GM12892 (cell line): ENCODE results near the gene SORCS3.

Experiments used
- DNase-seq: peaks from one replicate; pipeline ENCODE4 v3.0.0; 2011; ENCODE audit not compliant: insufficient read length
- FAIRE-seq: peaks from 2 replicates; lab custom pipeline; 2011; peaks lifted over from hg19 to GRCh38; lab: Jason Lieb, UNC
- POLR2A ChIP-seq: IDR thresholded peaks from 2 replicates; pipeline ENCODE4 v1.6.1; 2011; ENCODE audit warnings: low read depth, low read length, control low read depth
- POLR2AphosphoS5 ChIP-seq: IDR thresholded peaks from 2 replicates; pipeline ENCODE4 v1.6.1; 2011; ENCODE audit warnings: low read depth, low read length, control low read depth
- TAF1 ChIP-seq: IDR thresholded peaks from 2 replicates; pipeline ENCODE4 v1.6.1; 2011; ENCODE audit warnings: low read depth, mild to moderate bottlenecking, control low read depth, low read length, borderline replicate concordance

Gene SORCS3

DNA sequence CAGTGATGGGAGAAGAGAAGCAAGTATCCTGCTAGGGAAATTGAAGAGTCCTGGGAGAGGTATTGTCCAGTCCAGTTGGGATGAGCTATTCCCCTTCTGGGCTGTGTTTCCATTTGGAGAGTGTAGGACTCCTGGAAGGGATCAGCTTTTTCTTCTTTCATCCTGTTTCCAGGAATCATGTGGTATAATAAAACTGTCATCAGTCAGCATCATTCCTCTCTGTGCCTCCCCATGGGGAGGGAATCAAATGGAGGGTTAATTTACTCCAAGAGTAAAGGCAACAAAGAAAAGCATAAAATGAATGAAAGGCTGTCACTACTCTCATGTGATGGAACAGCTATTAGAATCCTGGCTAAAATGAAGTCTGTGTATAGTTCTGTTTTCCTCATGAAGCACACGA, 429.9 kb downstream of the SORCS3 start:
- DNase-seq: no peak
- TF ChIP-seq POLR2AphosphoS5 (no peak), TAF1 (no peak), POLR2A (no peak)
- no peak for FAIRE-seq

DNA sequence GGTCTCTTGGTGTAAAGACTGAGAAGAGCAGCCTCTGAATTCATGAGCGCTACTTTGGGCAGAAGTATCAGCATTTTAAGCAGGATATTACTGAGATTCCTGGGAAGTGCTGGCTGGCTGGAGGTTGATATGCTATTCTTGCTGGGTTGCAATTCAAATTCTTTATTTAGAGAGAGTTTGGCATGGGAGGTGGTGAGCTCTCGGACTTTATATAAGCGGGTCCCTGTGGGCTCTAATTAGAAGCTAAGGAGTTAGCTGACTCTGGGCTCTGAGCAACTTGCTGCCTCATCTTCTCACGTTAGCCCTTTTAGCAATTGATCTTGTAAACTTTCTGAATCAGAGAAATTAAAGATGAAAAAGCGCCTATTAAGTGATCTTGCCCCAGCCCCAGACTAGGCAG, 430.9 kb downstream of the SORCS3 start:
- FAIRE-seq (no peak), DNase-seq (no peak)
- no peak for TF ChIP-seq TAF1
- TF ChIP-seq POLR2A: no peak
- no peak for TF ChIP-seq POLR2AphosphoS5

DNA sequence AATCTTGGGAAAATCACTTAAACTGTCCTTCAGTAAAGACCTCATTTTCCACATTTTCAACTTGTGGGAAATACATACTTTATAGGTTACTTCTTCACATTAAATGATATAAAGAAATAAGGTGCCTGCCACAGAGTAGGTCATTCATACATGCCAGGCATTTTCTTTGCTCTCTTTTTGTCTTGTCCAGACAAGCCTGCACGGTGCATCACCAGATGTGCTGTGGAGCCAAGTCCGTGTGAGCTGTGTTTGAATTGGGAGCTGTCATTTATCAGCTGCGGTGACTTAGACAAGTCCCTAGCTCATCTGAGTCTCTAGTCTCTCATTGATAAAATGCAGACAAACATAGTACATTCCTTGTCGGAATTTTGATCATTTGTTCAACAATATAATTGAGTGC, 432.9 kb downstream of the SORCS3 start:
- TF ChIP-seq TAF1: no peak
- TF ChIP-seq POLR2AphosphoS5: no peak
- FAIRE-seq: no peak
- no peak for DNase-seq

DNA sequence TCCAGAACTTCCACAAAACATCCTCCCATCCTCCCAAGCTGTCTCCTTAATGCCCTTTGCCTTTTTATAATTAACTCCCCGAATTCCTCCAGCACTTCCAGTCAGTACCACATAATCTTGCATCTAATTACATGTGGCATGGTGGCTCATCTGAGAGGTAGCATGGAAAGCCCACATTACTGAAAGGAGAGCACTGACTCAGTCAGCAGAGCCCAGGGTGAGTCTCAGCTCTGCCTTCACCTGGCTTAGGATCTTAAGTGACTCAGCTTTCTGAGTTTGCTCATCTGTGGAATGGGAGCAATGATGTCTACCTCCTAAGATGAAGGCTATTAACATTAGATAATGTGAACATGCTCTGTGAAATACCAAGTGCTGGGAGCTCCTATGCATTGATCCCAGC, 433.9 kb downstream of the SORCS3 start:
- no peak for DNase-seq
- TF ChIP-seq POLR2A (no peak), POLR2AphosphoS5 (no peak), TAF1 (no peak)
- FAIRE-seq: no peak

DNA sequence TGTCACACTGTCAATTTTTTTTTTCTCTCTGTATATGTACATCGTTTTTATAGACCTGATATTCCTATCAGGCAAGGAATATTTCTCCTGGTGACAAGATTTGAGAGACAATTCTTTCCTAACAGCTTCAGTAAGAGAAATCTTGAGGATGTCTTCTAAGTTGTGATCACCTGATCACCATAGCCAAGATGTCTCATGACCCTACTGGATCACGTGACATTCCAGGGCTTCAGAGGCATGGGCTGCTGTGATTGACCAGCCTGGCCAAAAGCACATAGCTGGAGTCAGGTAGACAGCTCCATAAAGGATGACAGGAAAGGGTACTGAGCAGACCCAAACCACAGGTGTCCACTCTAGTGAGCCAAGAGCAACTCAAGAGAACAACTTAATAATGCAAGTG, 444.9 kb downstream of the SORCS3 start:
- TF ChIP-seq TAF1 (no peak), POLR2A (no peak), POLR2AphosphoS5 (no peak)
- FAIRE-seq: no peak
- no peak for DNase-seq

DNA sequence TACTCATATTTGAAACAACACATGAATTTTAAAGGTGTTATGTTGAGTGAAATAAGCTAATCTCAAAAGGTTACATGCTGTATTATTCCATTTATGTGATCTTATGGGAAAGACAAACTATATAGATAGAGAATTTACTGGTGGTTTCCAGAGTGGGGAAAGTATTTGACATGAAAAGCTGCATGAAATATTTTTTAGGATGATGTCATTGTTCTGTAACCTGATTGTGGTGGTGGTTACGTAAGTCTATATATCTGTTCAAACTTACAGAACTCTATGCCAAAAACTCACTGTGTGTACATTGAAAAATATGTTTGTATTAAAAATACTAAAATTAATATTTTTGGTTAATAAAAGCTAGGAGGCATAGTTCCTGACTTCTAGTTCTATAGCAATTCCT, 453.0 kb downstream of the SORCS3 start:
- no peak for TF ChIP-seq TAF1
- TF ChIP-seq POLR2AphosphoS5: no peak
- no peak for TF ChIP-seq POLR2A
- DNase-seq: no peak
- no peak for FAIRE-seq

DNA sequence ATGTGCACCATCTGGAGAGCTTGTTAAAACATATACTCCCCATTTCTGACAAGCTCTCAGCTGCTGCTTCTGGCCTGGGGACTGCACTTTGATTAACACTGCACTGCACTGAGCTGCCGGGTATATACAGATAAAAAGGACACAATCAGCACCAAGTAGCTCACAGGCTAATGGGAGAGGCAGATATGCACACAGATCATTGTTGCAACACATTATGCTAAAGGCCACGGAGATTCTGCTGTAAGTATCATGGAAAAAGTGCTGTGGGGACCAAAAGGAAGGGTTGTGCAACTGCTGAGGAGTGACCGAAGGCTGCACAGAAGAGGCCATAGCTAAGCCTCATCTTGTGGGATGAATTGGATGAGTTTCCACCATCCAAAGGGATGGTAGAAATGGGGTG, 455.2 kb downstream of the SORCS3 start:
- DNase-seq: no peak
- FAIRE-seq: no peak
- TF ChIP-seq POLR2A (no peak), POLR2AphosphoS5 (no peak), TAF1 (no peak)

DNA sequence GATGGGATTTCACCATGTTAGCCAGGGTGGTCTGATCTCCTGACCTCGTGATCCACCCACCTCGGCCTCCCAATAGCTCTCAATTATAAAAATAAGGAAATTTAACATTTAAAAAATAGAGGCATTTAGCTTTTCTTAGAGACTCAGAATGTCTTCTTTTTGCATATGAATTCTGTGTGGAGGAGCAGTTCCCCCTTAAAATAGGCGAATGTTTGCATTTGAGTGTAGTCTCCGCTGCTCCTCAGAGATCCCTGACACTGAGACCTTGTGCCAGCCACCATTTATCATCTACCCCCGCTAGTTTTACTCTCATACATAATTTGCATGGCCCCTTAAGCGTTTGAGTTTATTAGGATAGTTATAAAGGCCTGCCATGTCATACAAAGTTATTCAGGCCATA, 461.9 kb downstream of the SORCS3 start:
- TF ChIP-seq TAF1: no peak
- no peak for TF ChIP-seq POLR2A
- no peak for TF ChIP-seq POLR2AphosphoS5
- DNase-seq (no peak), FAIRE-seq (no peak)

DNA sequence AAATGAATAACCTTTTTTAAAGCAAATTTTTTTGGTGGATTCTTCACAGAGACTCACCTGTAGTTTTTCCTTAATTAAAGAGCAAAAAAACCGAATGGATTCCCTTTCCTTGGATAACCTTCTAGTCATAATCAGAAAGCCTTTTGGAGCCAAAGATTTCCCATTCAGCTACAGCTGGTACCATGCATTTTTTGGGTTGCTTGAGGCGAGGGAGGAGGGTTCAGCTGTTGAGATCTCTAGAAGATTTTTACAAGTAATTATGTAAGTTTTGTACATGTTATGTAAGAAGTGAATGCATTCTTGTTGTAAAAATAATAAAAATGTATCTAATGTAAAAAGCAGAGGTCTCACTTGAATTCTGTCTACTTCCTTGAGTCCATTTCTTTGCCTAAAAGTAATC, 463.2 kb downstream of the SORCS3 start:
- DNase-seq (no peak), FAIRE-seq (no peak)
- TF ChIP-seq POLR2A (no peak), POLR2AphosphoS5 (no peak), TAF1 (no peak)

DNA sequence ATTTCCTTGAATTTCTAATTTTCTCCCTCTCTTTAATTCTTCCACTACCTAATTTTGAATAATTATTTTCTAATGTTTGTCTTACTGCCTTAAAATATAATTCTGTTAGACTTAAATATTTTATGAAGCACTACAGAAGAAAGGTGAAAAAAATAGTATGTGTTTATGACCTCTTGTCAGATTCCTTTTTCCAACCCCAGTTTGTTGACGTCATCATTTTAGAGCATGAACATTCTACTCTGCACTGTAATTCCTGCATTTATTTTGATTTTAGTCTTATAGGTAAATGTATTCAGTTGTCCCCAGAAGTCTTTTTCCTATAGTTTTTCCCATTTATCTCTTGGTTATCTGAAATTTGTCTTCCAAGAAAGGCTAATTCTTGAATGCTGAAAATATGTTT, 468.1 kb downstream of the SORCS3 start:
- FAIRE-seq (no peak), DNase-seq (no peak)
- TF ChIP-seq POLR2A (no peak), POLR2AphosphoS5 (no peak), TAF1 (no peak)

DNA sequence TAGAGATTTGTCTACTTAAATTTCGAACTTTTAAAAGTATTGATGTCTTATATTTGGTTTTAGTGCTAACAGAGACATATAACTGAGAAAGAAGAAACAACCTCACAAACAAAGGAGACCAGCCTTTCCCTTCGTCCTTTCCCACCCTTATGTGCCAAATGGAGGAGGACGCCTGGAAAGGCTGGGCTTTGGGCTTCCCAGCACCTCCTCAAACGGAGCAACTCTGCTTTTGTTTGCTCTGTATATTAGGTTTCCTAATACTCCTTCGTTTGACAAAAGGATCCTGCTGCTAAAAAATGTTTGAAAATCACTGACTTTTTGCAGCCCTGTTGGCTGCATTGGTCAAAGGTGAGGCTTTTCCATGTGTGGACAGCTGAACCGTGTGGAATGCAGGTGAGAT, 471.8 kb downstream of the SORCS3 start:
- FAIRE-seq (no peak), DNase-seq (no peak)
- TF ChIP-seq TAF1: no peak
- no peak for TF ChIP-seq POLR2AphosphoS5
- TF ChIP-seq POLR2A: no peak

DNA sequence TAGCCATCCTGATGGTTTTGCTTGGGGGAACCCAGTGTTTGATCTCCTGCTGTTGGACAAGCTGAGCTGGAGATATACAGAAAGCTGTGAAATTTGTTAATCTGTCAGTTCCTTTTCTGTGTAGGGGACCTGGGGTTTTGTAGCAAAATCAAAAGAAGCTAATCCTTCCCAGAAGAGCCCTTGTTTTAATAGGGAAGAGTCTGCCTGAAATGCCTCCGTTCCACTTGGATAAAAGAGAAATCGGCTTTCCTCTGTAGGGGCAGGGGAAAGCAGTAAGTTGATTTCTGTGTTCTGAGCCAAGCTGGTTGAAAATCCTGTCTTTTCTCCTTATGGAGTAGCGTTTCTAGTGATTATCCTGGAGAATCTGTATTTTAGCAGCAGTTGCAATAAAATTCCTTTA, 472.6 kb downstream of the SORCS3 start:
- TF ChIP-seq POLR2AphosphoS5 (no peak), POLR2A (no peak), TAF1 (no peak)
- FAIRE-seq (no peak), DNase-seq (no peak)

DNA sequence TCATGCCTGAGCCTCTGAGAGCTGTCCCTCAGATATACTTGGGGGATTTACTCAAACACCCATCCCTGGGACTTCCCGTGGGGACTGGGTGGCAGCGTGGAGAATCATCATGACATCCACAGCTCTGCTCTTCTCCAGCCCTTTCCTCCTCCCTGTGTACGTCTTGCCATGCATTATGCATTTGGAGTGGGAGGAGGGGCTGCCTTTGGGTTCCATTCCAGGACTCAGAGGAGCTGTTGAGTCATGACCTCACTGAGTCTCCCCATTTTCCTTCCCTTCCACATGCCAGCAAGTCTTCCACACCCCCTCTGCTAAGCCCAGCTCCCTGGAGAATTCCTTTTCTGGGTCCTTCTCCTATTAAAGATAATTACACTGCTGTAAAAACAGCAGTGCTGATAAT, 480.7 kb downstream of the SORCS3 start:
- no peak for FAIRE-seq
- TF ChIP-seq TAF1: no peak
- no peak for TF ChIP-seq POLR2A
- TF ChIP-seq POLR2AphosphoS5: no peak
- no peak for DNase-seq

DNA sequence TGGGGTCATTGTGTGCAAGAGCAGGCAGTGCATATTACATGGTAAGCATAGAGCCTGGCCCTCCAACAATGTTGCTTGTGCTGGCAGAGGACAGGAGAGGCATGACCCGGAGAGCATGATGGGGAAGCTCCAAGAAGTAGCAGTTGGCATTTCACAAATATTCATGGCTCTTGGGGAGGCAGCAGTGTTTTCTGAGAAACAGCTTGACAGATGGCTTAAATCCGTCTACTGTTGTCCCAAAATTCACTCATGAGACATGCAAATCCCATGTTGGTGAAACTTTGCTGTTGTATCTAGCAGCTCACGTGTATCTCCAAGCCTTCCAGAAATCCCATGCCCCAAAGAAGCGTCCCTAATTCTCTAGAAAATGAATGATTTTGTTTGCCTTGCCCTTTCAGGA, 487.0 kb downstream of the SORCS3 start:
- FAIRE-seq (no peak), DNase-seq (no peak)
- no peak for TF ChIP-seq TAF1
- no peak for TF ChIP-seq POLR2A
- no peak for TF ChIP-seq POLR2AphosphoS5
